ENCODE results near the gene LEP. TPM values are rescaled to one million over a fixed set of nuclear protein-coding genes. Genes with fewer than 3 reads are reported as not detected.

LEP gene
- polyA plus RNA-seq, 2 of the 4 experiments (the other 2 are of a cell fraction), result not detected

DNA sequence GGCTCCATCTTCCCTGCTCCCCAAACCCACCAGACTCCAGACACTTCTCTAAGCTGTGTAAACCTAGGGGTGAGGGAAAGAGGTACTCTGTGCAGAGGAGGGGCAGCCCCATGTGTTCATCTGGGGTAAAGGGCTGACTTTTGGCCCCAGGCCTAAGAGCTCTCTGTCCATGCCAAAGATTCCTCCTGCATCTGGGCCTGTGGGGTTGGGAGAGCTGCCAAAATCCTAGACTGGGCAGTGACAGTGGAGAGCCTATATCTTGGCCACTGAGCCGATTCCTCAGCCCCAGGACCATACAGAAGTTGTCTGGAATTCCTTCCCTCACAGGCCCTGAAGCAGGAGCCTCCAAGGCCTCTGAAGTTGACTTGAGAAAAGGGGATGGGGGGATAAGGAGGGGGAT, 25.3 kb upstream of the LEP start:
- no peak for TF ChIP-seq HDAC2 (IDR thresholded peaks at IDR 0.05)
- TF ChIP-seq ESRRA (IDR thresholded peaks at IDR 0.05; ENCODE audit: borderline replicate concordance, low read length), result no peak
- TF ChIP-seq NR3C1 (IDR thresholded peaks at IDR 0.05), result no peak
- TF ChIP-seq CEBPB (IDR thresholded peaks at IDR 0.05), result no peak
- TF ChIP-seq RARB (CRISPR knock-in tag; IDR thresholded peaks at IDR 0.05), result no peak
- no peak for TF ChIP-seq HOXB13 (CRISPR knock-in tag; IDR thresholded peaks at IDR 0.05; ENCODE audit: low read depth)
- no peak for TF ChIP-seq HOXA7 (CRISPR knock-in tag; IDR thresholded peaks at IDR 0.05)
- TF ChIP-seq POLR2A (IDR thresholded peaks at IDR 0.05; ENCODE audit: low read length), result no peak
- TF ChIP-seq SMC3 (IDR thresholded peaks at IDR 0.05), result no peak
- TF ChIP-seq CBX8 (IDR thresholded peaks at IDR 0.05), result no peak
- no peak for TF ChIP-seq RFX5 (IDR thresholded peaks at IDR 0.05)
- TF ChIP-seq KDM1A (IDR thresholded peaks at IDR 0.05; ENCODE audit: low read depth), result no peak
- TF ChIP-seq, protein P1, sequence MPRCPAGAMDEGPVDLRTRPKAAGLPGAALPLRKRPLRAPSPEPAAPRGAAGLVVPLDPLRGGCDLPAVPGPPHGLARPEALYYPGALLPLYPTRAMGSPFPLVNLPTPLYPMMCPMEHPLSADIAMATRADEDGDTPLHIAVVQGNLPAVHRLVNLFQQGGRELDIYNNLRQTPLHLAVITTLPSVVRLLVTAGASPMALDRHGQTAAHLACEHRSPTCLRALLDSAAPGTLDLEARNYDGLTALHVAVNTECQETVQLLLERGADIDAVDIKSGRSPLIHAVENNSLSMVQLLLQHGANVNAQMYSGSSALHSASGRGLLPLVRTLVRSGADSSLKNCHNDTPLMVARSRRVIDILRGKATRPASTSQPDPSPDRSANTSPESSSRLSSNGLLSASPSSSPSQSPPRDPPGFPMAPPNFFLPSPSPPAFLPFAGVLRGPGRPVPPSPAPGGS (IDR thresholded peaks at IDR 0.05), result no peak
- TF ChIP-seq CBX2 (IDR thresholded peaks at IDR 0.05; ENCODE audit: borderline replicate concordance, low read depth), result no peak
- TF ChIP-seq, protein P2, sequence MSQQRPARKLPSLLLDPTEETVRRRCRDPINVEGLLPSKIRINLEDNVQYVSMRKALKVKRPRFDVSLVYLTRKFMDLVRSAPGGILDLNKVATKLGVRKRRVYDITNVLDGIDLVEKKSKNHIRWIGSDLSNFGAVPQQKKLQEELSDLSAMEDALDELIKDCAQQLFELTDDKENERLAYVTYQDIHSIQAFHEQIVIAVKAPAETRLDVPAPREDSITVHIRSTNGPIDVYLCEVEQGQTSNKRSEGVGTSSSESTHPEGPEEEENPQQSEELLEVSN (IDR thresholded peaks at IDR 0.05; ENCODE audit: borderline replicate concordance, low read depth), result no peak
- no peaks in the 10 kb centered on the region for H3K4me1 ChIP-seq
- CTCF ChIA-PET, result interaction anchor here (0.8 to 2.4 kb wide), 5 partner anchors 10 to 181 kb away, joined by 3 to 13 read pairs (median 3); no protein-coding TSS in a partner anchor
- DNase-seq (ENCODE audit: low read depth in 1 of 2, low spot score in 1 of 2) (no peak), ATAC-seq (no peak), FAIRE-seq (no peak)
- no peaks in the 10 kb centered on the region for H3K9me3 ChIP-seq
- POLR2A ChIA-PET, result no interaction called here
- no peak overlapping the region for H3K4me2 ChIP-seq
- H3K4me3 ChIP-seq, result no peak overlapping the region
- no peak overlapping the region for H3K27ac ChIP-seq
- 33% methylated on average over 1 of the region's 1 CpG for WGBS (ENCODE audit: missing lambda C conversion rate)

DNA sequence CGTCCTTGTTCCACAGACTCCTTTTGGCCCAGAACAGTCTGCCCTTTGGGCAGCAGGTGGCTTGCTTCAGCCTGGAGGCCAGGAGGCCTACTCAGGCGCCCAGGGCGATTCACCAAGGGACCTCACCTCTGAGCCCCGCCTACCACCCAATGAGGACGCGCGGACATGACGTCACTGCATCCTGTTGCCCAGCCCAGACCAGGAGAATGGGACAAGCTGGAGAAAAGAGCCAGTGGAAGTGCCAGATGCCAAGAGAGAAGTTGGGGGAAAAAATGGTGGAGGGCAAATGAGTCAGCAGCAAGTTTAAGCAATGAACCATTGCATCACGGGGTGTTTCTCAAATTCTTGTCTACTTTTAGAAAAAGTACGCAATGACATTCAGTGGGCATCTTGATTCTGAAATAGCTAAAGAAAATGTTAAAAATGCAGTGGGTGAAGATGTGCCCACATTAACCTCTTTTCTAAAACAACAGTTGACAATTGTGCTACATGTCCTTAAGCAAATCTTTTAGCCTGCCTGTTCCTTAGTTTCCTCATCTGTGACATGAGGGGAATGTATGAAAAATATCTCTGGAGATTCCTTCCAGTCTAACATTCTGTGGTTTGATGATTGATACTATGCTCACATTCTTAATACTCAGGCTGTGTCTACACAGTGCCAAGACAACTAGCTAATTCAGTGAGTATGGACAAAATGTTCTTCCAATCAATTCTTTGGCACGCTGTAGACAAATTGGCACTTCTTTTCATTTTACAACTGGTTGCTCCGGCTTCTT, 23.9 kb upstream of the LEP start:
- no peak overlapping the region for H3K27ac ChIP-seq
- peak in 1 of 2 experiments; percentile 36 for DNase-seq (ENCODE audit: low read depth in 1 of 2, low spot score in 1 of 2)
- ChIA-PET CTCF (interaction anchor here (1.7 to 6.9 kb wide), 4 partner anchors 9 to 82 kb away, joined by 5 to 69 read pairs (median 10); no protein-coding TSS in a partner anchor), POLR2A (no interaction called here)
- WGBS (ENCODE audit: missing lambda C conversion rate), result 63% methylated on average over 12 of the region's 12 CpGs
- H3K4me2 ChIP-seq, result no peak overlapping the region
- no peak overlapping the region for H3K4me3 ChIP-seq
- TF ChIP-seq SREBF2 (IDR thresholded peaks at IDR 0.05), result no peak
- TF ChIP-seq CHD2 (IDR thresholded peaks at IDR 0.05; ENCODE audit: low read length, partially characterized antibody), result no peak
- no peak for TF ChIP-seq RNF2 (IDR thresholded peaks at IDR 0.05; ENCODE audit: borderline replicate concordance, low read depth)
- TF ChIP-seq, protein P3, sequence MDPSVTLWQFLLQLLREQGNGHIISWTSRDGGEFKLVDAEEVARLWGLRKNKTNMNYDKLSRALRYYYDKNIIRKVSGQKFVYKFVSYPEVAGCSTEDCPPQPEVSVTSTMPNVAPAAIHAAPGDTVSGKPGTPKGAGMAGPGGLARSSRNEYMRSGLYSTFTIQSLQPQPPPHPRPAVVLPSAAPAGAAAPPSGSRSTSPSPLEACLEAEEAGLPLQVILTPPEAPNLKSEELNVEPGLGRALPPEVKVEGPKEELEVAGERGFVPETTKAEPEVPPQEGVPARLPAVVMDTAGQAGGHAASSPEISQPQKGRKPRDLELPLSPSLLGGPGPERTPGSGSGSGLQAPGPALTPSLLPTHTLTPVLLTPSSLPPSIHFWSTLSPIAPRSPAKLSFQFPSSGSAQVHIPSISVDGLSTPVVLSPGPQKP (IDR thresholded peaks at IDR 0.05; ENCODE audit: low read depth, low read length), result no peak
- no peak for TF ChIP-seq MYC (IDR thresholded peaks at IDR 0.05; ENCODE audit: borderline replicate concordance, low read length)
- no peak for TF ChIP-seq FOSB (CRISPR knock-in tag; IDR thresholded peaks at IDR 0.05)
- H3K9me3 ChIP-seq, result no peaks in the 10 kb centered on the region
- peak; percentile 14 to 37; a peak in 1 of 6 replicates for ATAC-seq
- peaks cover 8% of the 10 kb centered on the region for H3K4me1 ChIP-seq
- FAIRE-seq, result no peak

Measured in A549 (cell line).